T-helper 1 cell (primary cell): ENCODE data around the gene VCL.

Source experiments
- DNase-seq, 5 donors: peaks; one replicate each; pipeline ENCODE4 v3.0.0-alpha.2; 2012 to 2020

Gene VCL

DNA sequence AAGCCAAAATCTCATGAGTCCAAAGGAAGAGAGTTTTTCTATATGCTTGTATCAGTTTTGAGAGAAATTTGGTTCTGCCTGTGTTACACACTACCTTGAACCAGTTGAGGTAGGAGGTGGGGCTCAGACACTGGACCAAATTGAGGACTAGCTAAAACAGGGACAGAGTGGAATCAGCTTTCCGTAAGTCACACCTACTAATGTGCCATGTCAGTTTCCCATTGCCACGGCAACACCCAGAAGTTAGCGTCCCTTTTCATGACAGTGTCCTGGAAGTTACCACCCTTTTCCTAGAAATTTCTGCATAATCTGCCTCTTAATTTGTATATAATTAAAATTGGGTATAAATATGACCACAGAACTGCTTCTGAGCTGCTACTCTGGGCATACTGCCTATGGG, 162.1 kb downstream of the VCL start:
- no peak for DNase-seq

DNA sequence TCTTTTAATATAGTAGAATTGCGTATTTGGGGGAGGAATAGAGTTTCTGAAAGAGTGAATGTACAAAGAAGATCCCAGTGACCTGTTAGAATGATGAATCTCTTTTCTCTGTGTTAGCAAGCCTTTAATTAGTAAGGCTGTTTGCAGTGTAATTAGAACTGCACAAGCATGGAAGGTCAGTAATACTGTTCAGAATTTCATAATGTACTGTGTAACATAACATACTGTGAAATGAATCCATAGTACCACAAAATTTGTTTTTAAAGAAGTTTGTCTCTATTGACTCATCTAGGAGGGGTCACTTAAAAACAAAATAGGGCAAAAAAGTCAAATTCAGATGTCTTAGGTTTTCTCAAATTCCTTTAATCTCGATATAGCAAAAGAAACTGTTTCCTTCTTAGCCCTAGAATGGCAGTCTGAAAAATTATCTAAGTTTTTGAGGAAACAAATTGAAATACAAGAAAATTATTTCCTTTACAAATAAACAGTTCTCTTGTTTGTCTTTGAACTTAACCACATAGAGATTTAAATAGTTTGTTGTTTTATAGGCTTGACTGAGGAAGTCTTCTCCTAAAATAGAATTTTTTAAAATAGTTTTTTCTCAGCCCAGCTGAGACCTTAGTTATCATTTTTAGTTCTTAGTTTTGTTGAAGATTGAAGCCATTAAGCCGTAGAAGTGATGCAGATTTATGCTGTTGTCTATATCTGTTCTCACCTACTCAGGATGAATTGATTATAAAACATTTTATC, 165.6 kb downstream of the VCL start:
- DNase-seq: no peak

DNA sequence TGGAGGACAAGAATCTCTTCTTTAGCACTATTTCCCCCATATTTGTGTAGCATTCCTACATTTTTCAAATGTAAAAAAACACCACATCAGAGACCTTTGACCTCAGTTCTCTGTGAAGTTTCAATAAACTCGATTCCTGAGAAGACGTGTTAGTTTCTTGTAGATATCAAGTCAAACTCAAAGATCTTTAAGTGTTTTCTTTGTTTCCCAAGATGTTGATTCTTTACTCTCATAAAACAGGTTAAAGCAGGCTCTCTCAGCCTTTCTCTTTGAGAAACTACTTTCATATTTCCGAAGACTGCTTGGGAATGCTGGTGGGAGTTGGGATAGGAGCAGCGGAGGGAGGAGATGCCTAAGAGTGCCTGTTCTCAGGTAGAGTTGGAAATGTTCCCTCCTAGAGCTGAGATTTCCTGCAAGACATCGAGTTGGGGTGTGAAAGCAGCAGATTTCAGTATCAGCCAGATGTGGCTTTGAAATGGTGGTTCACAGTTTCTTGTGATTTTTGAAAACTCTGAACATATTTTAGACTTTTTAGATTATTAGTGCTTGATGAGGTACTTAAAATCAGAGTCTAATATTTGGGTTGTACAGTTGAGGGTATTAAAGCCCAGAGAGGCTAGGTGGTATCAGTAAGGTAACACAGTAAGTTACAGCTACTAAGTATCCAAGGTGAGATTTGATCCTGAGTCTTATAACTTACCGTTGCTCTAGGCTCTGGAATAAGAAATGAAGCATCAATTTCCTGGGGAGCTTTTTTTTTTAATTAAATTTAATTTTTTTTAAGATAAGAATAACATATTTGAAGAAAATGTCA, 167.0 kb downstream of the VCL start:
- no peak for DNase-seq

GRCh38 chr10:74165530-74165901, 167.6 kb downstream of the VCL start:
- no peak for DNase-seq

- DNase-seq: no peak
Measured at GRCh38 chr10:74167443-74167842, 169.5 kb downstream of the VCL start.
